NCI-H2107 treated with DMSO at 0.1 percent for 48 hours (cell line): Measurements from ENCODE around the gene KICS2.

Source experiments
- DNase-seq: peaks from one replicate; lab custom pipeline; 2025; ENCODE audit not compliant: unreplicated experiment; lab: John Stamatoyannopoulos, UW

KICS2 gene

DNA sequence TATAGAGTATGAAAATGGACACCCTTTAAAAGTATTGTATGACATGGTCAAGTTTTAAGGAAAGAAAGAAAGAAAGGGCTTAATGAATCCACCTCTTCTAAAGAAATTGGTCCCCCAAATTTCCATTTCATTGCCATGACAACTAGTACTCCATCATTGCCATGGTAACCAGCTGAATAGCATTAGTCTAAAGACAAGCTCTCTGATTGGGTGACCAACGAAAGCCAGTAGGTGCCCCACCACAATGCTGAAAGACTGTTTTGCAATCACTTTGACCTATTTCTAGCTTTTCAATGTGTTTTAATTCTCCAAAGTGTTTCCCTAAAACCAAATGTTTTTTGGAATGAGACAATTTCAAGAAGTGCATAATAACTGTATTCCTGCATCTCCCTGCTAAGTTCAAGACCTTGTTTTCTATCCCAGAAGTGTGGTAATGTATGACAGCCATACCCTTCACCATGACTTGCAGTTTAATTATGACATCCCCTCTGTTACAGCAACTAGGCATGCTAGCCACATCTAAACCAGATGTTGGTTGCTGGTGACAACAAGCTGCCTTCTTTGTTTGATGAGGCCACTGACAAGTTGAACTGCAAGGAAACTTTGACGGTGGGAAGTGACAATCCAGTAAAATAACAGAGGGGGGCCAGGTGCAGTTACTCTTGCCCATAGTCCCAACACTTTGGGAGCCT lies 46.7 kb downstream of the KICS2 start:
- no peak for DNase-seq

DNA sequence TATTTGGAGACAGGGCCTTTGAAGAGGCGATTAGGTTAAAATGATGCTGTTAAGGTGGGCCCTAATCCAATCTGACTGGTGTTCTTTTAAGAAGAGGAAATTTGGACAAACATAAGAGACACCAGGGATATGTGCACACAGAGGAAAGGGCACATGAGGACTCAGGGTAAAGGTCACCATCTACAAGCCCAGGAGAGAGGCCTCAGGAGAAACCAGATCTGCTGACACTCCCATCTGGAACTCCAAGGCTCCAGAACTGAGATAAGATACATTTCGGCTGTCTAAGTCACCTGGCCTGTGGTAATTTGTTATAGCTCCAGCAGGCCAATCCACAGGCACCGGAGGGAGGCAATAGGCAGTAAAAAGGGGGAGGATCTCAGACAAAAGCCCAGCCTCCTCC lies 48.6 kb downstream of the KICS2 start:
- no peak for DNase-seq
